ENCODE measurements around the gene MOGAT2. TPM values are rescaled to one million over a fixed set of nuclear protein-coding genes. Genes with fewer than 3 reads are reported as not detected.
"Not testable (repeated sequence)": the region's sequence is repeated elsewhere in the genome, so short reads cannot be mapped to it uniquely, and the experiment has no call there.

MOGAT2 gene
- total RNA-seq (0.14 TPM), polyA plus RNA-seq (0.27 TPM)
- long read RNA-seq, donor 1, result 0 reads
- long read RNA-seq, donor 2, result 0 reads
- long read RNA-seq, donor 3, result 0 reads
- long read RNA-seq, donor 4, result 0 reads
- long read RNA-seq, donor 5, result 0 reads
- long read RNA-seq, donor 6, result 0 reads
- long read RNA-seq, donor 7, result 0 reads
- long read RNA-seq, donor 8, result 0 reads
- long read RNA-seq, donor 9, result 0 reads
- long read RNA-seq, donor 10, result 0 reads

- WGBS, result 96% methylated on average over 13 of the region's 13 CpGs
- no peak for DNase-seq (ENCODE audit: low read depth in 6 of 9, low spot score in 9 of 9)
- H3K4me1 ChIP-seq (ENCODE audit: control insufficient read depth in 2 of 2, insufficient read depth in 2 of 2, low read length in 2 of 2), result peaks cover 0 to 4% of the 10 kb centered on the region in 2 donors
- H3K27me3 ChIP-seq (ENCODE audit: control insufficient read depth in 2 of 2, insufficient read depth in 1 of 2, low read length in 1 of 2), result no peaks in the 10 kb centered on the region
- no peak within 1 kb of the TSS for H3K27ac ChIP-seq (ENCODE audit: low read depth in 1 of 2, low read length in 1 of 2)
- H3K9me3 ChIP-seq (ENCODE audit: control insufficient read depth in 2 of 2, insufficient read depth in 1 of 2, low read length in 1 of 2), result no peaks in the 10 kb centered on the region
- H3K36me3 ChIP-seq (ENCODE audit: control insufficient read depth in 2 of 2, insufficient read depth in 2 of 2, low read length in 1 of 2), result no peaks in the 10 kb centered on the region
- H3K4me3 ChIP-seq (ENCODE audit: low read length in 2 of 2), result no peak within 1 kb of the TSS
Observed at GRCh38 chr11:75717608-75718418, at the start of gene MOGAT2. Gene MOGAT2 (plus strand): TSS chr11:75717838. CDS start chr11:75717889, 51 bp downstream.

DNA sequence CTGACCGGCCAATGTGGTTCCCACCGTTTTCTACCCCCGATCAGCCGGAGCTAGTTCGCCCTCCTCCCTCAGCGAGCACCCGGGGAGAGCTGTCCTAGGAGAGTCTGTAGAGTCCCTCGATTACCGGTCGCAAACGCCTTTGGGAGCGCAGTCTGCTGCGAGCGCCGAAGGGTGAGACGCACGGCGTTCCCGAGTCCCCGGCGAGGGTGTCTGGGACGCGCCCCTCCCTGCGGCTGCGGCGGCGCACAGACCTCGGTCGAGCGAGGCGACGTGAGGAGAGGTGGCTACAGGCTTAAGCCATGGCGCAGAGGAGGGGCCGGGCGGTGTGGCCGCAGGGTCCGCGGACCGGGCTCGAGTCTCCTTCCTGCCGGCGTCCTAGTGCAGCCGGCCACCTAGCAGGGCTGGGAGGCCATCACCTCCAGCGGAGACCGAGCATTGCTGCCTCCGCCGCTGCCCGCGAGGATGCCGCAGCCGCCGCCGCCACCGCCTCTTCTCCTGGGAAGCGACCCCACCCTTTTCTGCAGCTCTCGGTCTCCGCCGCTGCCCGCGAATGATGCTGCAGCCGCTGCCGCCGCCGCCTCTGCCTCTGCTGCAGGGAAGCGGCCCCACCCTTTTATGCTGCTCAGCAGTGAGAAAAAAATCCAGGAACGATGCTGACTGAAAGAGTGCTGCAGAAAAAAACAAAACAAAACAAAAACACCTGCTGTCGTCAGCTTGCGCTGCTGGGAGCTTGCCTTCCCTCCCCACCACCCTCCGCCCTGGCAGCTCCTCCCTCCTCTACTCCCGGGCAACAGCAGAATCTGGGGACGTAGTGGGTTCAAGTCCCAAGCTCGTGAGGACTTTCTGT is 49.0 kb upstream of the MOGAT2 start, which contains the start of gene MAP6:
Gene MAP6 (minus strand): TSS at position 588 of the 847 bp plus-strand sequence. CDS start 669 bp downstream, outside the sequence.
- Histone ChIP-seq H3K27me3 (ENCODE audit: control insufficient read depth in 2 of 2, insufficient read depth in 1 of 2, low read length in 1 of 2) (peaks cover 41 to 85% of the 10 kb centered on the region in 2 donors), H3K4me3 (ENCODE audit: low read length in 2 of 2) (peak within 1 kb of the TSS; percentile 8 to 20), H3K36me3 (ENCODE audit: control insufficient read depth in 2 of 2, insufficient read depth in 2 of 2, low read length in 1 of 2) (no peaks in the 10 kb centered on the region), H3K27ac (ENCODE audit: low read depth in 1 of 2, low read length in 1 of 2) (no peak within 1 kb of the TSS), H3K4me1 (ENCODE audit: control insufficient read depth in 2 of 2, insufficient read depth in 2 of 2, low read length in 2 of 2) (peaks cover 9 to 12% of the 10 kb centered on the region in 2 donors), H3K9me3 (ENCODE audit: control insufficient read depth in 2 of 2, insufficient read depth in 1 of 2, low read length in 1 of 2) (peaks cover 0 to 10% of the 10 kb centered on the region in 2 donors)
- 3% methylated on average over 72 of the region's 72 CpGs for WGBS
- peak in 2 of 9 donors; percentile 13 to 16 for DNase-seq (ENCODE audit: low read depth in 6 of 9, low spot score in 9 of 9)

- Histone ChIP-seq H3K4me3 (ENCODE audit: low read length in 2 of 2) (no peak overlapping the region), H3K27me3 (ENCODE audit: control insufficient read depth in 2 of 2, insufficient read depth in 1 of 2, low read length in 1 of 2) (peaks cover 13 to 53% of the 10 kb centered on the region in 2 donors), H3K4me1 (ENCODE audit: control insufficient read depth in 2 of 2, insufficient read depth in 2 of 2, low read length in 2 of 2) (peaks cover 0 to under 1% of the 10 kb centered on the region in 2 donors), H3K9me3 (ENCODE audit: control insufficient read depth in 2 of 2, insufficient read depth in 1 of 2, low read length in 1 of 2) (no peaks in the 10 kb centered on the region), H3K27ac (ENCODE audit: low read depth in 1 of 2, low read length in 1 of 2) (no peak overlapping the region), H3K36me3 (ENCODE audit: control insufficient read depth in 2 of 2, insufficient read depth in 2 of 2, low read length in 1 of 2) (no peaks in the 10 kb centered on the region)
- 96% methylated on average over 4 of the region's 4 CpGs for WGBS
- no peak for DNase-seq (ENCODE audit: low read depth in 6 of 9, low spot score in 9 of 9)
Observed at GRCh38 chr11:75673977-75674582, 43.6 kb upstream of the MOGAT2 start.

GRCh38 chr11:75677275-75677674 is 40.4 kb upstream of the MOGAT2 start:
- Histone ChIP-seq H3K4me3 (ENCODE audit: low read length in 2 of 2) (no peak overlapping the region), H3K36me3 (ENCODE audit: control insufficient read depth in 2 of 2, insufficient read depth in 2 of 2, low read length in 1 of 2) (no peaks in the 10 kb centered on the region), H3K9me3 (ENCODE audit: control insufficient read depth in 2 of 2, insufficient read depth in 1 of 2, low read length in 1 of 2) (no peaks in the 10 kb centered on the region), H3K27me3 (ENCODE audit: control insufficient read depth in 2 of 2, insufficient read depth in 1 of 2, low read length in 1 of 2) (peaks cover 0 to 26% of the 10 kb centered on the region in 2 donors), H3K4me1 (ENCODE audit: control insufficient read depth in 2 of 2, insufficient read depth in 2 of 2, low read length in 2 of 2) (no peaks in the 10 kb centered on the region), H3K27ac (ENCODE audit: low read depth in 1 of 2, low read length in 1 of 2) (no peak overlapping the region)
- 97% methylated on average over 1 of the region's 1 CpG for WGBS
- DNase-seq (ENCODE audit: low read depth in 6 of 9, low spot score in 9 of 9), result no peak

GRCh38 chr11:75677909-75678308 is 39.7 kb upstream of the MOGAT2 start:
- no peaks in the 10 kb centered on the region for H3K9me3 ChIP-seq (ENCODE audit: control insufficient read depth in 2 of 2, insufficient read depth in 1 of 2, low read length in 1 of 2)
- 91% methylated on average over 12 of the region's 12 CpGs for WGBS
- H3K27ac ChIP-seq (ENCODE audit: low read depth in 1 of 2, low read length in 1 of 2), result no peak overlapping the region
- H3K36me3 ChIP-seq (ENCODE audit: control insufficient read depth in 2 of 2, insufficient read depth in 2 of 2, low read length in 1 of 2), result no peaks in the 10 kb centered on the region
- H3K4me1 ChIP-seq (ENCODE audit: control insufficient read depth in 2 of 2, insufficient read depth in 2 of 2, low read length in 2 of 2), result no peaks in the 10 kb centered on the region
- no peak for DNase-seq (ENCODE audit: low read depth in 6 of 9, low spot score in 9 of 9)
- H3K4me3 ChIP-seq (ENCODE audit: low read length in 2 of 2), result no peak overlapping the region
- H3K27me3 ChIP-seq (ENCODE audit: control insufficient read depth in 2 of 2, insufficient read depth in 1 of 2, low read length in 1 of 2), result peaks cover 0 to 26% of the 10 kb centered on the region in 2 donors

DNA sequence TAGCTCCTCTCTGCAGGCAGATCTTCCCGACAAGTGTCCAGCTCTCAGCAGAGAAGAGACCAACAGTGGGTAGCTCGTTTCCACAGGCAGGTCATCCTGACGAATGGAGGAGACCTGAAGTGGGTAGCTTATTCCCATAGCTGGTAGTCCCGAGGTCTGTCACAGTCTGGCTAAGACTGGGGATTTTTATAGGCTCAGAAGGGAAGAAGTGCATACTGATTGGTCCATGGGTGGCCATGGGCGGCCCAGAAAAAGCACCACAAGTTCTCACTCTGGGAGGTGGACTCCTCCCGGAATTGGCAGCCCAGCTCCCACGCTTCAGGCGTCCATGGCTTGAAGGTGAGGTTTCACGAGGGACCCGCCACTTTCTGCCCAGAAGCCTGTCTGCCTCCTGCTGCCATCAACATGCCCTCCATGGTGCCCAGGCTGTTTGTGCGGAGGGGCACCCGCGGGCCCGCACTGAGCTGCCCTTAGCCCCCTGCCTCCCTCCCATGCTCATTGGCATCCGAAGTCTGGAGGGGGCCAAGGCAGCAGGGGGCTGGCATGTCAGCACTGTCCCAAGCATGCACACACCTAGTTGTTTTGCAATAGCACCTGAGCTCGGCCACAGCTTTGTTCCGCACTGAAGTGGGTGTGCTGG is 38.9 kb upstream of the MOGAT2 start:
- Histone ChIP-seq H3K4me1 (ENCODE audit: control insufficient read depth in 2 of 2, insufficient read depth in 2 of 2, low read length in 2 of 2) (no peaks in the 10 kb centered on the region), H3K4me3 (ENCODE audit: low read length in 2 of 2) (no peak overlapping the region), H3K27ac (ENCODE audit: low read depth in 1 of 2, low read length in 1 of 2) (no peak overlapping the region), H3K36me3 (ENCODE audit: control insufficient read depth in 2 of 2, insufficient read depth in 2 of 2, low read length in 1 of 2) (no peaks in the 10 kb centered on the region), H3K9me3 (ENCODE audit: control insufficient read depth in 2 of 2, insufficient read depth in 1 of 2, low read length in 1 of 2) (no peaks in the 10 kb centered on the region), H3K27me3 (ENCODE audit: control insufficient read depth in 2 of 2, insufficient read depth in 1 of 2, low read length in 1 of 2) (peaks cover 0 to 21% of the 10 kb centered on the region in 2 donors)
- no peak for DNase-seq (ENCODE audit: low read depth in 6 of 9, low spot score in 9 of 9)
- WGBS, result 85% methylated on average over 17 of the region's 17 CpGs

GRCh38 chr11:75679566-75679965 is 38.1 kb upstream of the MOGAT2 start:
- H3K36me3 ChIP-seq (ENCODE audit: control insufficient read depth in 2 of 2, insufficient read depth in 2 of 2, low read length in 1 of 2), result no peaks in the 10 kb centered on the region
- H3K4me1 ChIP-seq (ENCODE audit: control insufficient read depth in 2 of 2, insufficient read depth in 2 of 2, low read length in 2 of 2), result no peaks in the 10 kb centered on the region
- WGBS, result 91% methylated on average over 11 of the region's 11 CpGs
- H3K4me3 ChIP-seq (ENCODE audit: low read length in 2 of 2), result no peak overlapping the region
- no peak for DNase-seq (ENCODE audit: low read depth in 6 of 9, low spot score in 9 of 9)
- H3K9me3 ChIP-seq (ENCODE audit: control insufficient read depth in 2 of 2, insufficient read depth in 1 of 2, low read length in 1 of 2), result no peaks in the 10 kb centered on the region
- H3K27ac ChIP-seq (ENCODE audit: low read depth in 1 of 2, low read length in 1 of 2), result no peak overlapping the region
- peaks cover 0 to 18% of the 10 kb centered on the region in 2 donors for H3K27me3 ChIP-seq (ENCODE audit: control insufficient read depth in 2 of 2, insufficient read depth in 1 of 2, low read length in 1 of 2)

- not testable (repeated sequence) for H3K36me3 ChIP-seq (ENCODE audit: control insufficient read depth in 2 of 2, insufficient read depth in 2 of 2, low read length in 1 of 2); H3K9me3 ChIP-seq (ENCODE audit: control insufficient read depth in 2 of 2, insufficient read depth in 1 of 2, low read length in 1 of 2); H3K4me3 ChIP-seq (ENCODE audit: low read length in 2 of 2); H3K27ac ChIP-seq (ENCODE audit: low read depth in 1 of 2, low read length in 1 of 2); DNase-seq (ENCODE audit: low read depth in 6 of 9, low spot score in 9 of 9); H3K4me1 ChIP-seq (ENCODE audit: control insufficient read depth in 2 of 2, insufficient read depth in 2 of 2, low read length in 2 of 2)
- H3K27me3 ChIP-seq (ENCODE audit: control insufficient read depth in 2 of 2, insufficient read depth in 1 of 2, low read length in 1 of 2), result peaks cover 0 to 14% of the 10 kb centered on the region in 2 donors
- 82% methylated on average over 1 of the region's 1 CpG for WGBS
Observed at GRCh38 chr11:75683856-75684255, 33.8 kb upstream of the MOGAT2 start.
